Measurements from ENCODE around the gene LAMB4. TPM values are rescaled to one million over a fixed set of nuclear protein-coding genes. Genes with fewer than 3 reads are reported as not detected.

The LAMB4 gene
- total RNA-seq, 5 donors from 2014 or later (not counting 1 experiment from before 2014, with no cell fraction given): 0.18 TPM; not detected in 4

- WGBS (ENCODE audit: insufficient coverage): 78% methylated on average over 2 of the region's 4 CpGs
- ATAC-seq (replicated peaks in 1 of 4): no peak
- Mint-ChIP-seq H3K9me3 (no peaks in the 10 kb centered on the region), H3K4me1 (peaks cover 16 to 18% (median 17%) of the 10 kb centered on the region in 3 donors), H3K36me3 (no peaks in the 10 kb centered on the region), H3K27ac (no peak overlapping the region), H3K27me3 (peaks cover 3 to 11% of the 10 kb centered on the region in 2 donors), H3K4me3 (no peak overlapping the region)
- Histone ChIP-seq H3K27ac (ENCODE audit: low read length) (no peak overlapping the region), H3K9me3 (no peaks in the 10 kb centered on the region), H3K36me3 (ENCODE audit: control insufficient read depth in 2 of 2, extremely low read depth in 1 of 2, insufficient read depth in 1 of 2, low read length in 1 of 2) (no peaks in the 10 kb centered on the region), H3K4me1 (ENCODE audit: control insufficient read depth in 1 of 2, extremely low read depth in 1 of 2, insufficient read depth in 2 of 2, low read length in 2 of 2) (peaks cover 10 to 11% of the 10 kb centered on the region in 2 experiments), H3K27me3 (replicated peaks in 1 of 2; ENCODE audit: control insufficient read depth in 2 of 2, extremely low read depth in 1 of 2, insufficient read depth in 2 of 2, low read length in 1 of 2) (no peaks in the 10 kb centered on the region), H3K4me3 (ENCODE audit: control insufficient read depth in 1 of 2, extremely low read depth in 1 of 2, low read length in 1 of 2) (no peak overlapping the region)
- POLR2A ChIA-PET: no interaction called here
- DNase-seq: no peak
- CTCF ChIA-PET: interaction anchor here in 1 of 2 donors (0.6 kb wide), 1 partner anchor 94 kb away, joined by 3 read pairs; no protein-coding TSS in a partner anchor
Measured at GRCh38 chr7:108137993-108138392, 7.8 kb upstream of the LAMB4 start.

GRCh38 chr7:108137040-108137439 is 6.9 kb upstream of the LAMB4 start:
- H3K36me3 ChIP-seq (ENCODE audit: control insufficient read depth in 2 of 2, extremely low read depth in 1 of 2, insufficient read depth in 1 of 2, low read length in 1 of 2): no peaks in the 10 kb centered on the region
- H3K4me1 ChIP-seq (ENCODE audit: control insufficient read depth in 1 of 2, extremely low read depth in 1 of 2, insufficient read depth in 2 of 2, low read length in 2 of 2): peaks cover 10 to 11% of the 10 kb centered on the region in 2 experiments
- whole genome bisulfite sequencing (ENCODE audit: insufficient coverage): no CpG with 5 or more reads among the region's 3 CpGs
- no peak overlapping the region for H3K27ac ChIP-seq (ENCODE audit: low read length)
- H3K9me3 ChIP-seq: no peaks in the 10 kb centered on the region
- Mint-ChIP-seq H3K4me3 (no peak overlapping the region), H3K4me1 (peaks cover 16 to 18% (median 17%) of the 10 kb centered on the region in 3 donors), H3K27me3 (peaks cover 0 to 10% of the 10 kb centered on the region in 2 donors), H3K27ac (no peak overlapping the region), H3K9me3 (no peaks in the 10 kb centered on the region), H3K36me3 (no peaks in the 10 kb centered on the region)
- DNase-seq (no peak), ATAC-seq (replicated peaks in 1 of 4) (no peak)
- ChIA-PET POLR2A (no interaction called here), CTCF (interaction anchor here in 1 of 2 donors (1.2 kb wide), 1 partner anchor 7 kb away, joined by 11 read pairs; no protein-coding TSS in a partner anchor)
- no peaks in the 10 kb centered on the region for H3K27me3 ChIP-seq (replicated peaks in 1 of 2; ENCODE audit: control insufficient read depth in 2 of 2, extremely low read depth in 1 of 2, insufficient read depth in 2 of 2, low read length in 1 of 2)
- no peak overlapping the region for H3K4me3 ChIP-seq (ENCODE audit: control insufficient read depth in 1 of 2, extremely low read depth in 1 of 2, low read length in 1 of 2)

- Mint-ChIP-seq H3K4me3 (peak overlapping the region in 1 of 3 donors; percentile 33), H3K27me3 (peaks cover 0 to 10% of the 10 kb centered on the region in 2 donors), H3K36me3 (no peaks in the 10 kb centered on the region), H3K4me1 (peaks cover 16 to 18% (median 17%) of the 10 kb centered on the region in 3 donors), H3K9me3 (no peaks in the 10 kb centered on the region), H3K27ac (peak overlapping the region; percentile 15 to 58)
- peak in 3 of 4 experiments; percentile 10 to 23 (median 19) for ATAC-seq (replicated peaks in 1 of 4)
- WGBS (ENCODE audit: insufficient coverage): no CpG with 5 or more reads among the region's 4 CpGs
- ChIA-PET CTCF (interaction anchor here in 1 of 2 donors (1.2 to 1.6 kb wide), 2 partner anchors 8 to 9 kb away, joined by 5 to 11 read pairs; no protein-coding TSS in a partner anchor), POLR2A (interaction anchor here in 1 of 2 donors (0.5 kb wide), 1 partner anchor 158 kb away, joined by 5 read pairs; no protein-coding TSS in a partner anchor)
- no peak for DNase-seq
- Histone ChIP-seq H3K4me3 (ENCODE audit: control insufficient read depth in 1 of 2, extremely low read depth in 1 of 2, low read length in 1 of 2) (no peak overlapping the region), H3K27ac (ENCODE audit: low read length) (peak overlapping the region; percentile 7), H3K36me3 (ENCODE audit: control insufficient read depth in 2 of 2, extremely low read depth in 1 of 2, insufficient read depth in 1 of 2, low read length in 1 of 2) (no peaks in the 10 kb centered on the region), H3K4me1 (ENCODE audit: control insufficient read depth in 1 of 2, extremely low read depth in 1 of 2, insufficient read depth in 2 of 2, low read length in 2 of 2) (peaks cover 10 to 11% of the 10 kb centered on the region in 2 experiments), H3K27me3 (replicated peaks in 1 of 2; ENCODE audit: control insufficient read depth in 2 of 2, extremely low read depth in 1 of 2, insufficient read depth in 2 of 2, low read length in 1 of 2) (no peaks in the 10 kb centered on the region), H3K9me3 (no peaks in the 10 kb centered on the region)
Measured at GRCh38 chr7:108136191-108136688, 6.1 kb upstream of the LAMB4 start.

GRCh38 chr7:108135446-108136190 is 5.5 kb upstream of the LAMB4 start:
- ChIA-PET POLR2A (interaction anchor here in 1 of 2 donors (0.5 kb wide), 1 partner anchor 159 kb away, joined by 5 read pairs; no protein-coding TSS in a partner anchor), CTCF (interaction anchor here in 1 of 2 donors (1.2 to 1.6 kb wide), 2 partner anchors 9 to 10 kb away, joined by 5 to 11 read pairs; no protein-coding TSS in a partner anchor)
- Histone ChIP-seq H3K4me3 (ENCODE audit: control insufficient read depth in 1 of 2, extremely low read depth in 1 of 2, low read length in 1 of 2) (no peak overlapping the region), H3K36me3 (ENCODE audit: control insufficient read depth in 2 of 2, extremely low read depth in 1 of 2, insufficient read depth in 1 of 2, low read length in 1 of 2) (no peaks in the 10 kb centered on the region), H3K9me3 (no peaks in the 10 kb centered on the region), H3K4me1 (ENCODE audit: control insufficient read depth in 1 of 2, extremely low read depth in 1 of 2, insufficient read depth in 2 of 2, low read length in 2 of 2) (peaks cover 10 to 11% of the 10 kb centered on the region in 2 experiments), H3K27ac (ENCODE audit: low read length) (peak overlapping the region; percentile 7), H3K27me3 (replicated peaks in 1 of 2; ENCODE audit: control insufficient read depth in 2 of 2, extremely low read depth in 1 of 2, insufficient read depth in 2 of 2, low read length in 1 of 2) (no peaks in the 10 kb centered on the region)
- Mint-ChIP-seq H3K4me3 (peak overlapping the region in 1 of 3 donors; percentile 33), H3K27me3 (peaks cover 0 to 10% of the 10 kb centered on the region in 2 donors), H3K9me3 (no peaks in the 10 kb centered on the region), H3K4me1 (peaks cover 16 to 18% (median 17%) of the 10 kb centered on the region in 3 donors), H3K36me3 (no peaks in the 10 kb centered on the region), H3K27ac (peak overlapping the region; percentile 15 to 58)
- 60% methylated on average over 1 of the region's 7 CpGs for WGBS (ENCODE audit: insufficient coverage)
- DNase-seq (peak in 9 of 35 experiments; percentile 1 to 37 (median 10)), ATAC-seq (replicated peaks in 1 of 4) (peak; percentile 60 to 83 (median 79))

GRCh38 chr7:108134486-108134885 is 4.3 kb upstream of the LAMB4 start:
- Mint-ChIP-seq H3K27ac (no peak overlapping the region), H3K27me3 (peaks cover 0 to 3% of the 10 kb centered on the region in 2 donors), H3K36me3 (no peaks in the 10 kb centered on the region), H3K4me3 (no peak overlapping the region), H3K9me3 (no peaks in the 10 kb centered on the region), H3K4me1 (peaks cover 16 to 18% (median 17%) of the 10 kb centered on the region in 3 donors)
- ChIA-PET CTCF (no interaction called here), POLR2A (no interaction called here)
- H3K27me3 ChIP-seq (replicated peaks in 1 of 2; ENCODE audit: control insufficient read depth in 2 of 2, extremely low read depth in 1 of 2, insufficient read depth in 2 of 2, low read length in 1 of 2): no peaks in the 10 kb centered on the region
- no peak overlapping the region for H3K4me3 ChIP-seq (ENCODE audit: control insufficient read depth in 1 of 2, extremely low read depth in 1 of 2, low read length in 1 of 2)
- H3K27ac ChIP-seq (ENCODE audit: low read length): no peak overlapping the region
- no peaks in the 10 kb centered on the region for H3K36me3 ChIP-seq (ENCODE audit: control insufficient read depth in 2 of 2, extremely low read depth in 1 of 2, insufficient read depth in 1 of 2, low read length in 1 of 2)
- DNase-seq (no peak), ATAC-seq (replicated peaks in 1 of 4) (no peak)
- H3K9me3 ChIP-seq: no peaks in the 10 kb centered on the region
- no CpG with 5 or more reads among the region's 1 CpG for WGBS (ENCODE audit: insufficient coverage)
- H3K4me1 ChIP-seq (ENCODE audit: control insufficient read depth in 1 of 2, extremely low read depth in 1 of 2, insufficient read depth in 2 of 2, low read length in 2 of 2): peaks cover 10 to 11% of the 10 kb centered on the region in 2 experiments

GRCh38 chr7:108132551-108133265 is 2.5 kb upstream of the LAMB4 start:
- H3K27me3 Mint-ChIP-seq: peaks cover 0 to 2% of the 10 kb centered on the region in 2 donors
- no peaks in the 10 kb centered on the region for H3K36me3 ChIP-seq (ENCODE audit: control insufficient read depth in 2 of 2, extremely low read depth in 1 of 2, insufficient read depth in 1 of 2, low read length in 1 of 2)
- no peaks in the 10 kb centered on the region for H3K9me3 Mint-ChIP-seq
- CTCF ChIA-PET: interaction anchor here in 1 of 2 donors (1.0 kb wide), 1 partner anchor 13 kb away, joined by 3 read pairs; no protein-coding TSS in a partner anchor
- no peaks in the 10 kb centered on the region for H3K36me3 Mint-ChIP-seq
- 96% methylated on average over 10 of the region's 13 CpGs for WGBS (ENCODE audit: insufficient coverage)
- peaks cover 10 to 11% of the 10 kb centered on the region in 2 experiments for H3K4me1 ChIP-seq (ENCODE audit: control insufficient read depth in 1 of 2, extremely low read depth in 1 of 2, insufficient read depth in 2 of 2, low read length in 2 of 2)
- H3K27me3 ChIP-seq (replicated peaks in 1 of 2; ENCODE audit: control insufficient read depth in 2 of 2, extremely low read depth in 1 of 2, insufficient read depth in 2 of 2, low read length in 1 of 2): no peaks in the 10 kb centered on the region
- H3K4me3 Mint-ChIP-seq: no peak overlapping the region
- POLR2A ChIA-PET: no interaction called here
- no peak overlapping the region for H3K27ac ChIP-seq (ENCODE audit: low read length)
- H3K4me1 Mint-ChIP-seq: peaks cover 16 to 18% (median 17%) of the 10 kb centered on the region in 3 donors
- ATAC-seq (replicated peaks in 1 of 4): no peak
- no peak overlapping the region for H3K27ac Mint-ChIP-seq
- H3K9me3 ChIP-seq: no peaks in the 10 kb centered on the region
- no peak for DNase-seq
- H3K4me3 ChIP-seq (ENCODE audit: control insufficient read depth in 1 of 2, extremely low read depth in 1 of 2, low read length in 1 of 2): no peak overlapping the region

All from T-cell (primary cell).